ENCODE results near the gene PARM1.

PARM1 gene

DNA sequence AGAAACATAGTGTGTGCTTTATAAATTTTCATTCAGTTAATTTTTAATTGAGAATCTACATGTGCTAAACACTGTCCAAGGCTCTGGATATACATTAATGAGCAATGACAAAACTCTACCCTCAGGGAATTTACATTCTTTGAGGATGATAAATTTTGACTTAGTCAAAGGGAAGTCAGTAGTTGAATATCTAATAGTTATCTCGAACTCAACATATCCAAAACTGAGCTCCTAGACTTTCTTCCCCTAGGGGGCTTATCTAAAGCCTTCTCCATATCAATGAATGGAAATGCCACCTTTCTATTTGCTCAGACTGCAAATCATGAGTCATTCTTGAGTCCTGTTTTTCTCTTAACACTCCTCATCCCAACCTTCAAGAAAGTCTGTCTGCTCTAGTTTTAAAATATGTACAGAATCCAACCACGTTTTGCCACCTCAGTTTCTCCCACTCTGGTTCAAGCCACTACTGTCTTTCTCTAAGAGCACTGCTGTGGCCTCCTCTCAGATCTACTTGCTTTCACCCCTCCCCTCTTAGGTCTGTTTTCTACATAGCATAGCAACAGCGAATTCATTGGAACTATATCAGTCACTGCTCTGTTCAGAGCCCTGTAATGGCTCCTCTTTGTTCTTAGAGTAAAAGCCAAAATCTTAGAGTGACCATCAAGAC is 9.5 kb downstream of the PARM1 start:
- DNase-seq (ENCODE audit: low spot score): no peak

DNA sequence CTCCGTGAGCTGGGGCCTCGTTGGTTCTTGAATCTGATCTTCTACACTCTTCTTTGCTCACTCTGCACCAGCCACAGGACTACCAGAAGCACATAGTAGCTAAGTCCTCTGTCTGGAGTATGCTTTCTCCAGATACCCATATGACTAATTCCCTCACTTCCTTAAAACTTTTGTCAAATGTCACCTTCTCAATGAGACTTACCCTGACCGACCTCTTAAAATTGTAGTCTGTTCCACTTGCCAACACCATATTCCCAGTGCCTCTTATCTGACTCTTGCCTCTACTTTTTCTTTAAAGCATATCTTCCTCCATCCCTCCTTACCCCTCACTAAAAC is 10.0 kb downstream of the PARM1 start:
- no peak for DNase-seq (ENCODE audit: low spot score)

DNA sequence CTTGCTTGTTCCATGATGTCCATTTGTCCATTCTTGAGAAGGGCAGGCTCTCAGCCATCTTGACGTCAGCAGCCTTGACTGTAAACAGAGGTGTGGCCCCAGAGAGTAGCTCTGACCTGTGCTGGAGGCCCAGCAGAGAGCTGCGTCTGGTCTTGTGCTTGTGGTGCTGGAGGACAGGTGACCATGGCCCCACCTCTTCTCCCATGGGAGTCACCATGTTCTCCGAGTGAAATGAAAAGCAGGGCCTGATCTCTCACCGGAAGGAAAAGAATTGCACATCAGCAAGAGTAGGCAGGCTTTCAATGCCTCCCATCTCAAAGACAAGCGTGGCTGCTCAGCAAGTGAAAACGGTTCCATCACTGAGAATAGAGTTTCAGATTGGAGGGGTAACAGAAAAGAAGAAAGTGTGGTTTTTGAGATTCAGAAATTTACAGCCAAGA is 11.5 kb downstream of the PARM1 start:
- DNase-seq (ENCODE audit: low spot score): no peak

DNA sequence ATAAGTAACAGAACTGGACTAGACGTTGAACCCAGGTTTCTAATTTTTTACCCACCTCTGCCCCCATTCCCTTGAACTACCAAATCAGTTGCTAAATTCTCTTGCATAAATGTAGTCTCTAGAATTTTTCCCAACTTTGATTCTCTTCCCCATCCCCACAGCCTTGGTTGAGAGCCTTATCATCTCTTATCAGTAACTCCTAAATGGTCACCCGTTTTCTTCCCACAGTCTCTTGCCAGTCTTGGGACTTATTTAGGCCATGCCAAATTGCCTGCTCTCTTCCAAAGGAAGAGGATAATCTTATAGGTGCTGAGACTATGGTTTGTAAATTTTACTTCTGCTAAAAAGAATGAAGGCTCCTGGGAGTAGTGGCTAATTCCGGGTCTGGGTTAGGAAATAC is 13.3 kb downstream of the PARM1 start:
- DNase-seq (ENCODE audit: low spot score): no peak

DNA sequence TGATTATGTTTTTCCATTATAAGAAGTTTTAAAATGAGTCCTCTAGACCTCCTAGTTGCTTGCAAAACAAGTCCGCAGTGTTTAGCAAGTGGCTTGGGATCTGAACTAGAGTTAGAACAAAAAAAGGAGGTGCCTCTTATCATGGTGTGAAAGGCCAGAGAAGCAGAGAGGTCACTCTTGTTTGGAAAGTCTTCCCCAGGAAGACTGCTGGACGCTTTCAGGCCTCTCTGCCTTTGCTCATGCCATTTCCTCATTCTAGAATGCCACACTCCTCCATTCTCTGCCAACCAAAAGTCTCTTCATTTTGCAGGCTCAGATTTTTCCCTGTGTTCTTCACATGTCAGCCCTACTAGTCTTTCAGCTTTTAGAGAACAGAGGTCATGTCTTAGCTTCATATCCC is 14.9 kb downstream of the PARM1 start:
- DNase-seq (ENCODE audit: low spot score): no peak

DNA sequence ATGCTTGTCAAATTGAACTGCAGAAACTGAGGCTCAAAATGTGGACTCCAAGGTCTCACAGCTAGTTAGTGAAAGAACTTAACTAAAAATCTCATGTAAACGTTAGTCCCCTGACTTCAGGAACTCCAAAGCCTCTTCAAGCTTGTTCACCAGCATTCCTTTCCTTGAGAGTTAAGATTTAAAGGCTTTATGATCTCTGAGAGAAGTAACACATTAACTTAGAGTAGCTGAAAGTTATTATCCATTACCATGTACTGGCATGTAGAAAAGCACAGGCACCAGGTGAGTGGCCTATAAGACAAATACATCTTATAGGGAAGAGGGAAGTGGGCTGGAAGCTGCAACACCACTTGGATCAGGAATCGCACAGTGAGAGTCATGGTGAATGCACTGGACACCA is 15.3 kb downstream of the PARM1 start:
- no peak for DNase-seq (ENCODE audit: low spot score)

DNA sequence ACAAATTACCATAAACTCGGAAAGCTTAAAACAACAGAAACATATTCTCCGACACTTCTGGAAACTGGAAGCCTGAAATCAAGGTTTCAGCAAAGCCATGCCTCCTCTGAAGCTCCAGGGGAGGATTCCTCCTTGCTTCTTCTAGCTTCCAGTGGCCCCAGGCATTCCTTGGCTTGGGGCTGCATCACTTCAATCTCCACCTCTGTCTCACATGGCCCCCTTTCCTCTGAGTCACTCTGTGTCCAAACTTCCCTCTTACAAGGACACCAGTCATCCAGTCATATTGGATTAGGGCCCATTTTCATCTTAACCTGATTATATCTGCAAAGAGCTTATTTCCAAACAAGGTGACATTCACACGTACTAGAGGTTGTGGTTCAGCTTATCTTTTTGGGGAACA is 17.3 kb downstream of the PARM1 start:
- DNase-seq (ENCODE audit: low spot score): no peak

DNA sequence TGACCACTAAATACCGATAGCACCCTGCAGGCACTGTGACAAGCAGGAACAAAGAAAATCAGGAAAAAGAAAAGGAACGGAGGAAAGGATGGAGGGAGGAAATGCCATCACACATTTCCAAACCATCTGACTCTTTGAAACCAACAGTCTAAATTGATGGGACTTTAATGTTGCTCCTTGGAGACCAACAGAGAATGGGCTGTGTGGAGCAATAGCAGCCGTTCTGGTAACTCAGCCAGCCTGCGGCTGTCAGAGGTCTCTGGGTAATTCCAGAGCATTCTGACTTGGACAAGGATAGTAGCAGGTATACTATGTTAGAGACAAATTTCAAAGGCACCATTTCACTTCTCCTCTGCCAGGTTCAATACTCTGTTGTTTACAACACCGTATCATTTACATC is 18.0 kb downstream of the PARM1 start:
- DNase-seq (ENCODE audit: low spot score): no peak

DNA sequence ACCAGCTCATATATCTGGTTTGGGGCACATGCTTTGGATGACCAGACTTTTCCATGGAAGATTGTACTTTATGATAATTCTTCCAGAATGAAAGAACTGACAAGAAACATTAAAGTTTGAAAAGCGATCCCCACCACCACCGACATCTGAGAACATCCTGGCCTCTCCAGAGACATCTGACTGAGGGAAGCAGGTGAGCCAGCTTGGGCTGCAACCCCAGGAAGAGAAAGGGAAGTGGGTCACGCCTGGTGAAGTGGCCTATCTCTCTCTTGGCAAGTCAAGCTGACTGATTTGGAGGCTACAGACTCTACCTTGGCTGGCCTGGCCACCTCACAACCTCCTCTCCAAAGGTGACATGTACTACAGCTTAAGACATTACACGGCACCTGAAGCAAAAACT is 20.7 kb downstream of the PARM1 start:
- no peak for DNase-seq (ENCODE audit: low spot score)

DNA sequence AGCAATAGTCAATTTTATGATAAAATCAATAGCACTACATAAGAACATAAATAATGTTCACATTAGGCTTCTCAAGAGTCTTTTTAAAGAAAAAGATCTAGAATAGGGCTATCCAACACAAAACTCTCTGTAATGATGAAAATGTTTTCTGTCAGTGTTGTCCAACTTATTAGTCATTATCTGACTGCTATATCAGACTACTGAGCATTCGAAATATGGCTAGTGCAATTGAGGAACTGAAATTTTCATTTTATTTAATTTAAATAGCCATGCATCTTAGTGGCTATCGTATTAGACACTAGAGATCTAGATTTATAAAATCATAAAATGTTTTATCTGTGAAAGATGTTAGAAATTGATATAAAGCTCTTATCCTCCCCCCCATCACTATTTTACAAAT is 26.0 kb downstream of the PARM1 start:
- DNase-seq (ENCODE audit: low spot score): no peak

DNA sequence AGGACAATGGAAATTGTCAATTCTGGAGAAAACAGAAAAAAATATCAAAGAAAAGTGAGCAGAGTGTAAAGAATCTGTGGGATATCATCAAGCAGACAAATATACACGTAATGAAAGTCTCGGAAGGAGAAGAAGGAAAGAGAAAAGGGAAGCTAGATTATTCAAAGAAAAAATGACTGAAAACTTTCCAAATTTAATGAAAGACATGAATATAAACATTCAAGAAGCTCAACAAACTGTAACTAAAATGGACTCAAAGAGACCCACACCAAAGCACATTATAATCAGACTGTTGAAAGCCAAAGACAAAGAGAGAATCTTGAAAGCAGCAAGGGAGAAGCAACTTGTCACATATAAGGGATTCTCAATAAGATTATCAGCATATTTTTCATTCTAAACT is 28.3 kb downstream of the PARM1 start:
- no peak for DNase-seq (ENCODE audit: low spot score)

DNA sequence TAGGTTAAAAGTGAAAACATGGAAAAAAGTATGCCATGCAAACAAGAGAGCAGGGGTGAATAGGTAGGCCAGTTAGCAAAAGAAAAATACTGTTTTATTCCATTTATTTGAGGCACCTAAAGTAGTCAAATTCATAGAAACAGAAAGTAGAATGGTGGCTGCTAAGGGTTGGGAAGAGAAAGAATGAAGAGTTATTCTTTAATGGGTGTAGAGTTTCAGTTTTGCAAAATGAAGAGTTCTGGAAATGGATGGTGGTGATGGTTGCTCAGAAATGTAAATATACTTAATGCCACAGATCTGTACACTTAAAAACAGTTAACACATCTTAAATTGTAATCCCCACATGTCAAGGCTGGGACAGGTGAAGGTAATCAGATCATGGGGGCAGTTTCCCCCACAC is 29.7 kb downstream of the PARM1 start:
- DNase-seq (ENCODE audit: low spot score): no peak

DNA sequence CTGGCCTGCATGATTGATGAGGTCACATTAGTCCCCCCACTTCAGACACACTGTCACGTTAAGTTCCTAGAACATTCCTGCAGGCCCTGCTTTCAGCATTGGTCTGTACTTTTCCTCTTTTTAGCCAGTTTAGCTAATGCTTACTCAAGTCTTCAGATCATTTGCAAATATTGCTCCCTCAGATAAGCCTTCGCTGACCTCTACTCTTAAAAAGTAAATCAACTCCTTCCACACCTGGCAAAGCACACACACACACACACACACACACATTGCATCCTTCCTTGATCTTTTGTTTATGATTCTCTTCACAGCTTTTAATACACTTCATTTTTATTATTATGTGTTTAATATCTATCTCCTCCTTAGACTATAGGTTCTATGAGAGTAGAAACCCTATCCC is 31.4 kb downstream of the PARM1 start:
- no peak for DNase-seq (ENCODE audit: low spot score)

DNA sequence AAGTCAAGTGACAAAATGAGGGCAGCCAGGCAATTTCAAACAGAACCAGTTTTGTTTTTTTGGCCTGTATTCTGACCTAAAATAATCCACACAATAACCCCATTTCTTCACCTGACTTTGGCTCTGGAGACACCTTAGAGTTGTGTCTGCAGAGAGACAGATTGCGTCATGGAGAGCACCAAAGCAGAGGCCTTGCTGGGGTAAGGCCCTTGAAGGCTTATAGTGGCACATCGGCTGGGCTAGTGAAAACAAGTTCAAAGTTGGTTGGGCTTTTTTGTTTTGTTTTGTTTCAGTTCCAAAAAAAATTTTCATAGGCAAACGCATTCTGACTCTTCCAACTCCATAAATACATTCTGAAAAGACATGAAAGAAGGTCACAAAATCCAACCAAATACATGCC is 34.4 kb downstream of the PARM1 start:
- no peak for DNase-seq (ENCODE audit: low spot score)

DNA sequence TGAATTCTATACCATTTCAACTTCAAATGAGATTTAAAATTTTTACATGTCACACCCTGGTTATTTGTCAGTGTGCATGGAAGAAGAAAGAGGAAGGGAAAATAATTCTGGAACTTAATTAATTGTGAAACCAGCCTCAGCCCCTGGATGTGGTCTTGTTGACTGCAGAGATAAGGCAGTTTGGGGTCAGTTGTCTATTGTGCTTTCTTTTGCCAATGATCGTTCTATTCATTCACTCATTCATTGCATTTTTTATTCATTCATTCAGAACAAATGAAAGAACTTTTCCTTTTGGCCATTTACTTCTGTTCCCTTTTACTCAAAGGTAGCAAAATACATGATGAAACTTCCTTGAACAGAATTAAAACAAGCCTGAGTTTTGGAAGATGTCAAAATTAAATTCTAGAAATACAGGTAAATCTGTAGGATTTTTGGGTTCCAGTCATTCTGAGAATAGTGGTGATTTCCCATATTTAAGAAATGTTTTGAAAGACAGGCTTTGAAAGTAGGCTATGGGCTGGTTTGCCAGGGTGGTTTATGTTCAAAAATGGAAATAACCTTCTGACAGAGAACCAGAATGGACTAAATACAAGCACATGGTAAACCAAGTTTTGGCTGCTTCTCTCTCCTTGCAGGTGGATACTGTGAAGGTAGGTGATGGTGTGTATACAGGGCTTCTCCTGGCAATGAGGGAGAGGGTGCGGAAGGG is 35.7 kb downstream of the PARM1 start:
- no peak for DNase-seq (ENCODE audit: low spot score)

DNA sequence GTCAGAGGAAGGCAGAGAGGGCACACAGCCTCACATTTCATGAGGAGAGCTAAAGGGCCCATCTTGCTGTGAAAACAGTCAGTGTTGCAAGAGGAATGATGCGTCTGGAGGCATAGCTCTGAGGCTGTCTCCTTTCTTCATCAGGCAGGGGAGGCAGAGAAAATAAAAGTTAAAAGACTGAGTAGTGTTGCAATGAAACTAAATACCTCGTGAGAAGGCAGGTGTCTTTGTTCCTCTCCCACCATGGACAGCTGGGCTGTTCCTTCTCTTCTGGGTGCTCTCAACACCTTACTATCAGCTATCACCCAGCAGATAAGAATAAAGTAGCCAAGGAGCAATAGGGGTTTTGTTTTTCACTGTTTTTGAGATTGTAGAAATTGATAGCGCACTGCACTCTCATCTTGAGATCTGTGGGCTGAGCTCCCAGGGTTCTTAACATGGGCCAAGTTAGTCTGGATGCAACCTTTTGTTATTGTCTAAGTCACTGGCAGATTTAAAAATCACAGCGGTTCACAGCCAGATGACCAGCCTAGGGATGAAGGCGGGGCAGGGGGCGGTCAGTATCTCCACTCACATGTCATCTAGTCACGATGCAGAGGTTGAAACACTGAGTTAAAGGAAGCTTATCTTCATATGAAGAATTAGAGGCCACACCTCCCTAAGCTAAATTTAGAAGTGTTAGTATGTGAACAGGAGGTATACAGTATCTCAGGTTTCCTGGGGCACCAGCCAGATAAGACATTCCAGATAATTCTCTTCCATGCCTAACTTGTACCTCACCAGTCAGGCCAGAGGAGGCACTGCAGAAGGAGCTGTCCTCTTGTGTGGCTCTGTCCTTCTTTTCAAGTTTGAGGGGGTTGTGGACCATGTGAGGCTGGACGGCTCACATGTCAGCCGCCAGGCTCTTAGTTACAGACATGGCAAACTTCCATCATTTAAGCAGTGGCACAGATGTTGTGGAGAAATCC is 36.9 kb downstream of the PARM1 start:
- no peak for DNase-seq (ENCODE audit: low spot score)

DNA sequence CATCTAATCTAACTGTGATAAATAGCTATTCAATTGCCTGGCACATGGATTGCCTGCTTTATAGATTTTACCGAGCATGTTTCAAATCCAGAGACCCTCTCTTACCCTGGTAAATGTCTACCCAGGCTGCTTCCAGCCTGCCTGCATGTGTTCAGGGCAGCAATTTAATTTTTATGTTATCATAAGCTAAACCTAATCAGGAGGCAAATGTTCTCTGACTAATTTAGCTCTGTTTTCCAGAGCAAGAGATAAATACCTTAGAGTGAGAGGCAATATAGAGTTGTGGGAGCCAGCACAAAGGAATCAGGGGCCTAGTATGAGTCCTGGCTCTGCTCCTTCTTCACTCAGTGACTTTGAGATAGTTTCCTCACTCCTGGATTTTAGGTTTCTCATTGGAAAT is 37.7 kb downstream of the PARM1 start:
- no peak for DNase-seq (ENCODE audit: low spot score)

DNA sequence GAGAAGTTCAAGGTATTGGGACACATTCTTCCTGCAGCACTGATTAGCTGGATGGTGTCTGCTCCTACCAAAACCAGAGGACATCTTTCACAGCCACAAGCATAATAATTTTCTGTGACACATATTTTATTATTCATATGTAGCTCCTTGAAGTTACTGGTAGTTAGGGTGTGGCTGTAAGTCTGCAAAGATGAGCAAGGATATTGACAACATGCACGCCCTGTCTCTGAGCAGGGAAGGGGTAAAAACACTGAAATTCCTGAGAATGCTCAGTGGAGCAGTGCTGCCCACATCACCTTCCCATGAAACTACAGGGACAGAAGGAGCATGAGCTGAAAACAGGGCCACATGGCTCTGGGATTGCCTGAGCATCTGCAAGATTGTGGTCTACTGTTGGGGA is 38.9 kb downstream of the PARM1 start:
- DNase-seq (ENCODE audit: low spot score): no peak

DNA sequence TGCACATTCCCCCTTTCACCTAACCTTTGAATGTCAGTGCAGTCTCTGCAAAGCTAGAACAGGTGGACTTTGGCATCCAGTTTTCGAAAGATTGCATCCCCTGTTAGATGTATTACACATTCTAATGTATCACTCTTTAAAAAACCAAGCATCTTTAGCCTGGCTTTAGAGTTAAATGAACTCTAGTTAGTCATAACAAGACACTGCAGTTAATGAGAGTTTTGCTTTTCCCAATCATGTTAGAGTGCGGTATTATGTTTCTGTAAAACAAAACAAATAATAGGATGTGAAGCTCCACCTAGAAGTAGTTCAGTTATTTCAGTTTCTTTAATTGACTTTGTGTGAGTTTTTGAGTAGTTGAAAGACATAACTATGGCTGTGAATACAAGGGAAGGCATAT is 42.2 kb downstream of the PARM1 start:
- DNase-seq (ENCODE audit: low spot score): no peak

DNA sequence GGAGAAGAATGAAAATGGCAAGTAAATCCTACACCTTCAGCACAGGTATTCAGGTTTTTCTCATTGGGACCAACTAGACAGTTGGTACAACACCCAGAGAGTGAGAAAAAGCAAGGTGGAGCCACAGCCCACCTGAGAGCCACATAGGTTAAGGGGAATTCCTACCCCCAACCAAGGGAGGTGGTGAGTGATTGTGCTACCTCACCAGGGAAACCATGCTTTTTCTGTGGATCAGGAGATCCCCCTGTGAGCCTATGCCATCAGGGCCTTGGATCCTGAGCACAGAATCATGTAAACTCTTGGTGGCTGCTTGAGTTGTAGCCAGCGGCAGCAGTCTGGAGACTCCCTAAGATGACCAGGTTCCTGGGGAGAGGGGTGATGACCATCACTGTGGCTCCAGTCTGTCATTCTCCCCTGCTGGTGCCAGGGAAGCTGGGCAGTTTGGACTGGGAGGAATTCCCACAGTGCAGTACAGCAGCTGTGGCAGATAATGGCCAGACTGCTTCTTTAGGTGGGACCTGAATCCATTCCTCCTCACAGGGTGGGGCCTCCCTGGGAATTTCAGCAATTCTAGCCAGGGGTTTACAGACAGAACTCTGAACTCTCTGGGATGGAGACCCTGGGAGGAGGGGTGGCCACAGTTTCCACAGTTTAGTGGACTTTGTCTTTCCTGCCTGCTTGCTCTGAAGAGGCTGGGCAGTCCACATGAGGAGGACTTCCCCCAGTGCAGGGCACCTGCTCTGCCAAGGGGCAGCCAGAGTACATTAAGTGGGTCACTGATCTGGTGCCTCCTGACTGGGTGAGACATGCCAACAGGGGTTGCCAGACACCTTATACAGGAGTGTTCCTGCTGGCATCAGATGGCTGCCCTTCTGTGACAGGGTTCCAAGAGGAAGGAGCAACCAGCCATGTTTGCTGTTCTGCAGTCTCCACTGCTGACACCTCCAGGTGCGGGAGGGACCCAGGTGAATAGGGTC is 43.2 kb downstream of the PARM1 start:
- no peak for DNase-seq (ENCODE audit: low spot score)

DNA sequence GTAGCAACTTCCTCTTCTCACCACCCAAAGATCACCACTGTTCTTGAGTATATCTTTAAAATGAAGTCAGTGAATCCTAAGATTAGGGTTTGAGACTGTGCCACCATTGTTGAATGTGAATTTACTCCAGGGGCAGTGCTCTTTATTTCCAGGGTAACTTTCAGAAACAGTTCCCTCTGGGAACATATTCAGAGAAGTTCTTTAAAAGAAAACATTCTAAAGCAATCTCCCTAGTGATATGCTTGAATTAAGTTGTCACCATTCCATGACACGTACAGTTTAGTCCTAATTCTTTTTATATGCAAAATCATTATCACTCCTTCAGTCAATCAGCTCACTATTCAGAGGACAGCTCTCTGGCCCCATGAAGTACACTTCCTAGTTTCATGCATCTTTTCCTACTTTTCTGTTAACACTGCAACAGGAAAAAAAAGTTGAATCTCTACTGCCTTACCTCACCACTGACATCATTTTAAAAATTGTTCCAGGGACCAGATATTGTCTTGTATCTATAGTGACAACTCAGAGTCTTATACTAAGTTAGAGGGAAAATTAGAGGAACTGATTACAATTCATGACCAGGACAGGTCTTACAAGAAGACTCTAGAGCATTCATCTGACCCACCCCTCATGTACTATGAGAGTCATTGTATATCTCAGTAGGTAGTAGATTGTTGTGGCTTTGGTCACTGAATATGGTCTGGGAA is 49.8 kb downstream of the PARM1 start:
- DNase-seq (ENCODE audit: low spot score): no peak
